HCT116 (cell line): ENCODE measurements around the gene STK25. TPM values are rescaled to one million over a fixed set of nuclear protein-coding genes. Genes with fewer than 3 reads are reported as not detected.

ENCODE experiments used
- ATAC-seq: fragments of 200-7000 bp; cut with Tn5 transposase; 2 replicates; pipeline ENCODE4 v1.9.1; 2020; ENCODE audit warnings: mild to moderate bottlenecking, moderate library complexity
- BruUV-seq: library from RNA; stranded (reverse); fragments of 400-500 nt; replicated peaks from 2 replicates; lab custom pipeline; 2021; lab: Mats Ljungman, UMichigan
- CTCF ChIA-PET: fragments of 300-600 bp; sonication (Branson Sonifier 250); formaldehyde crosslinking; loops from one replicate; lab custom pipeline; 2021; ENCODE audit warnings: antibody characterized with exemption; lab: Charles Lee
- POLR2A ChIA-PET: fragments of 300-600, 350-600 bp; sonication (Branson Sonifier 250); formaldehyde crosslinking; loops from one replicate; lab custom pipeline; 2021; ENCODE audit warnings: antibody characterized with exemption; lab: Charles Lee
- RAD21 ChIA-PET, 2 experiments: fragments of 300-600 bp; sonication (Branson Sonifier 250); formaldehyde crosslinking; loops; one replicate each; lab custom pipeline; 2023; ENCODE audit warnings: low total read pairs in 2 of 2; ENCODE audit not compliant: uncharacterized antibody in 2 of 2, unreplicated experiment in 2 of 2, low non-redundant PET in 1 of 2; lab: Charles Lee
- DNase-seq: peaks from one replicate; pipeline ENCODE4 v3.0.0-alpha.2; 2010; ENCODE audit warnings: low read depth, low spot score
- H2AFZ ChIP-seq: fragments of 200-600 bp; shearing (Covaris generic), sonication (generic); 2 replicates; pipeline ENCODE4 v1.6.1; 2017; ENCODE audit warnings: low read depth, mixed run types, mixed read lengths, antibody characterized with exemption, low read length; ENCODE audit not compliant: poor library complexity, severe bottlenecking
- H3K27ac ChIP-seq: 2 replicates; pipeline ENCODE4 v1.5.1; 2012; ENCODE audit warnings: low read depth, low read length
- H3K27me3 ChIP-seq: fragments of 200-600 bp; sonication (generic); 2 replicates; pipeline ENCODE4 v1.6.1; 2016; ENCODE audit warnings: mixed run types, low read length, mixed read lengths; ENCODE audit not compliant: insufficient read depth
- H3K36me3 ChIP-seq, 2 experiments: fragments of 200-500 bp in 1 of 2; fragments of 200-600 bp in 1 of 2; sonication (Bioruptor generic) in 1 of 2; sonication (generic) in 1 of 2; 2 replicates each; pipeline versions ENCODE4 v1.5.1 to v1.6.1; 2014 to 2016; ENCODE audit warnings: low read length in 2 of 2, inconsistent platforms in 1 of 2, mixed read lengths in 1 of 2, mixed run types in 1 of 2; ENCODE audit not compliant: insufficient read depth in 2 of 2, control insufficient read depth in 1 of 2
- H3K4me1 ChIP-seq, 2 experiments: fragments of 200-600 bp in 1 of 2; sonication (generic) in 1 of 2; 2 replicates each; pipeline versions ENCODE4 v1.5.1 to v1.6.1; 2012 to 2017; ENCODE audit warnings: low read length in 2 of 2, inconsistent platforms in 1 of 2, mild to moderate bottlenecking in 1 of 2, mixed read lengths in 1 of 2, mixed run types in 1 of 2, moderate library complexity in 1 of 2; ENCODE audit not compliant: insufficient read depth in 2 of 2, control insufficient read depth in 1 of 2
- H3K4me2 ChIP-seq: fragments of 200-600 bp; sonication (generic); 2 replicates; pipeline ENCODE4 v1.6.1; 2017; ENCODE audit warnings: mixed run types, low read length, mixed read lengths
- H3K4me3 ChIP-seq, 2 experiments: fragments of 200-600 bp in 1 of 2; sonication (generic) in 1 of 2; replicated peaks in 1 of 2; 2 replicates each; pipeline ENCODE4 v1.5.1; 2011 to 2016; ENCODE audit warnings: low read length in 2 of 2, control low read depth in 1 of 2, low read depth in 1 of 2, mild to moderate bottlenecking in 1 of 2, mixed read lengths in 1 of 2, mixed run types in 1 of 2
- H3K79me2 ChIP-seq: fragments of 200-600 bp; sonication (generic); 2 replicates; pipeline ENCODE4 v1.6.1; 2017; ENCODE audit warnings: mild to moderate bottlenecking, mixed run types, low read length, moderate library complexity, mixed read lengths; ENCODE audit not compliant: insufficient read depth
- H3K9ac ChIP-seq: fragments of 200-600 bp; sonication (generic); 2 replicates; pipeline ENCODE4 v1.6.1; 2016; ENCODE audit warnings: low read length, mixed read lengths
- H3K9me2 ChIP-seq: fragments of 200-600 bp; sonication (generic), shearing (Covaris generic); 2 replicates; pipeline ENCODE4 v1.6.1; 2017; ENCODE audit warnings: mixed run types, mild to moderate bottlenecking, moderate library complexity; ENCODE audit not compliant: insufficient read depth
- H3K9me3 ChIP-seq, 2 experiments: fragments of 200-500 bp in 1 of 2; fragments of 200-600 bp in 1 of 2; sonication (Bioruptor generic) in 1 of 2; sonication (generic) in 1 of 2; 2 replicates each; pipeline ENCODE4 v1.6.1; 2014 to 2017; ENCODE audit warnings: low read length in 2 of 2, mixed read lengths in 2 of 2, inconsistent platforms in 1 of 2, low read depth in 1 of 2, mild to moderate bottlenecking in 1 of 2, mixed run types in 1 of 2, moderate library complexity in 1 of 2; ENCODE audit not compliant: control insufficient read depth in 1 of 2, insufficient read depth in 1 of 2
- H4K20me1 ChIP-seq: fragments of 200-600 bp; sonication (generic), shearing (Covaris generic); 2 replicates; pipeline ENCODE4 v1.6.1; 2017; ENCODE audit warnings: mixed run types, mild to moderate bottlenecking, moderate library complexity; ENCODE audit not compliant: insufficient read depth
- CTCF ChIP-seq, 3 experiments: fragments of 200-600 bp in 1 of 3; sonication (generic) in 1 of 3; IDR thresholded peaks in 2 of 3; conservative IDR thresholded peaks in 1 of 3; 2 replicates each; pipeline ENCODE4 v1.5.1; 2012 to 2017; ENCODE audit warnings: low read depth in 2 of 3, low read length in 2 of 3, antibody characterized with exemption in 1 of 3, borderline replicate concordance in 1 of 3, control low read depth in 1 of 3, mild to moderate bottlenecking in 1 of 3, mixed read lengths in 1 of 3, mixed run types in 1 of 3, moderate library complexity in 1 of 3; ENCODE audit not compliant: insufficient read depth in 1 of 3
- ZFX ChIP-seq: fragments of 450-650 bp; IDR thresholded peaks from 2 replicates; pipeline ENCODE4 v1.6.1; 2017
- intact Hi-C: fragments of 100-400 bp; cut with micrococcal nuclease; formaldehyde crosslinking; loops from 2 replicates; pipeline ENCODE4 v1.10.0; 2022
- total RNA-seq: library from RNA; stranded (reverse); gene quantifications from one replicate; pipeline ENCODE4 v1.2.1, GENCODE V29; 2021; ENCODE audit not compliant: unreplicated experiment
- TF ChIP-seq, protein P1 (sequence below): IDR thresholded peaks from 2 replicates; pipeline ENCODE4 v1.6.1; 2012

Gene STK25
- total RNA-seq, 1 experiment from 2014 or later: 160 TPM

DNA sequence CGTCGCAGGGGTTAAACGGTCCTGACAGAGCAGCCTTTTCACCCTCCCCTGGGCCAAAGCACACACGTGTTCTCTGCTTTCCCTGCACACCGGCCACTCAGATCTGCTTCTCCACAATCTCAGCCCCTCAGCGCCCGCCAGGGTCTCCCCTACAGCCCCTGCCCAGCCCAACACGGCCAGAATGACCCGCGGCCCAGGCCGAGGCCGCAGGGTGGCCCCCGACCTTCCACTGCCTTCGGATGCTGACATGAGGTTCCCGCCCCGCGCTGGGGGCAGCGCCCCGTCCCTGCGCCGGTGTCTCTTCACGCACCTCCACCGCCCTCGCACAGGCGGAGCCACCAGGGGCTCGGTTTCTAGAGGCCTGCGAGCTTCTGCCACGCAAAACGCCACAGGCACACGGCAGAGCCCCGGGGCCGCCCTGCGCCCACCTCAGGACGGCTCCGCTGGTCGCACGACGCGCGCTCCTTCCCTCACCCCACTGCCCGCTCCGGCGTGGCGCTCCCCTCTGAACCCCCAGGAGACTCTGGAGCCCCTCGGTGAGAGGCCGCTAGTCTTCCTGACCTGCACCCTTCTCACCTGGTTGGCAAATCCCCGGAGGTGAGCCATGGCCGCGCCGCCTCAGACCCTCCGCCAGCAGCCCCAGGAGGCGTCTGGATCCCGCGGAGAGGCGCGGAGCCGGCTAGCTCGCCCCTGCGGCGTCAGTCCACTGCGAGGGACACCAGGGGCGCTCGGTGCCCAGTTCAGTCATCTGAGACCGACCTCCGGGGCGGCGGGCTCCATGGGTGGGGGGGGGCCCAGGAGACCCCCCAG lies 749 bp downstream of the STK25 start:
- CTCF ChIA-PET: interaction anchor here (1.0 kb wide), 1 partner anchor 91 kb away, joined by 4 read pairs; no protein-coding TSS in a partner anchor
- Histone ChIP-seq H3K4me1 (peaks cover 12 to 24% of the 10 kb centered on the region in 2 experiments), H3K9ac (peak overlapping the region; percentile 87), H3K27ac (peak overlapping the region; percentile 82), H3K27me3 (0 out of 2 replicates have a peak, but pooled peaks cover 3% of the 10 kb centered on the region), H3K36me3 (no peaks in the 10 kb centered on the region; a peak in 1 of 4 replicates), H2AFZ (no peak overlapping the region), H3K9me3 (no peaks in the 10 kb centered on the region), H3K4me3 (peak overlapping the region; percentile 87 to 95), H3K4me2 (peak overlapping the region; percentile 95), H3K79me2 (peaks cover 49% of the 10 kb centered on the region), H3K9me2 (no peaks in the 10 kb centered on the region), H4K20me1 (no peaks in the 10 kb centered on the region)
- ATAC-seq (peak; percentile 56), DNase-seq (no peak)
- BruUV-seq: no TSS peak
- TF ChIP-seq ZFX (no peak; the same call in 1 of the 2 replicates), CTCF (IDR thresholded peaks at IDR 0.05 in 2 of 3, conservative IDR thresholded peaks at IDR 0.05 in 1 of 3; ENCODE audit: borderline replicate concordance in 1 of 3, insufficient read depth in 1 of 3, low read depth in 2 of 3, low read length in 2 of 3) (peak in 1 of 3 experiments; percentile 21; a peak in 2 of 6 replicates)
- TF ChIP-seq, protein P1, sequence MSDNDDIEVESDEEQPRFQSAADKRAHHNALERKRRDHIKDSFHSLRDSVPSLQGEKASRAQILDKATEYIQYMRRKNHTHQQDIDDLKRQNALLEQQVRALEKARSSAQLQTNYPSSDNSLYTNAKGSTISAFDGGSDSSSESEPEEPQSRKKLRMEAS: peak; percentile 63
- intact Hi-C loops: loop anchor here (5.0 kb wide), 2 partner anchors 130 to 150 kb away; partner anchors contain the start of genes ATG4B, FARP2 and THAP4
- POLR2A ChIA-PET: interaction anchor here (0.7 kb wide), 1 partner anchor 291 kb away, joined by 3 read pairs; no protein-coding TSS in a partner anchor
- RAD21 ChIA-PET: no interaction called here
